SHP77 treated with DMSO at 0.1 percent for 48 hours (cell line): ENCODE data around the gene RALGAPA2.
A peak's percentile ranks its signal among the peaks of the same experiment; 100 is the strongest.

Experiments
- DNase-seq: peaks from one replicate; lab custom pipeline; 2025; lab: John Stamatoyannopoulos, UW

Gene RALGAPA2

DNA sequence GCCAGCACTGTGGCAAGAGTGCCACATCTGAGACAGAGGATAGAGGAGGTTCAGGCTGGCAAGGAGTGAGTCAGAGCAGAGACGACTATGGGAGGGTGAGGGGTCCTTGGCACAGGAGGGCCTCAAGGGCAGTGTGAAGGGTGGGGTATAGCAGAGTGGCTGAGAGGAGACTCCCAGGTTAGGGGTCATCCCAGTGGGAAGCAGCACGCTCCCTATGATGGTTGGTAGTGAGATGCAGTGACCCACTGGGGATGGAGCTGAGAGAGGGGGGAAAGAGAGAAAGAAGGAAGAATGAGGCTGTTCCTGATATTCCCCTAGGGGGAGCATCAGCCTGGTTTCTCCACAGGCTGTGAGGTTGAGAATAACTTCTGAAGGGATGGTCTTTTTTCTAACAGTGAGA is 247.2 kb downstream of the RALGAPA2 start:
- DNase-seq, result peak; percentile 40

DNA sequence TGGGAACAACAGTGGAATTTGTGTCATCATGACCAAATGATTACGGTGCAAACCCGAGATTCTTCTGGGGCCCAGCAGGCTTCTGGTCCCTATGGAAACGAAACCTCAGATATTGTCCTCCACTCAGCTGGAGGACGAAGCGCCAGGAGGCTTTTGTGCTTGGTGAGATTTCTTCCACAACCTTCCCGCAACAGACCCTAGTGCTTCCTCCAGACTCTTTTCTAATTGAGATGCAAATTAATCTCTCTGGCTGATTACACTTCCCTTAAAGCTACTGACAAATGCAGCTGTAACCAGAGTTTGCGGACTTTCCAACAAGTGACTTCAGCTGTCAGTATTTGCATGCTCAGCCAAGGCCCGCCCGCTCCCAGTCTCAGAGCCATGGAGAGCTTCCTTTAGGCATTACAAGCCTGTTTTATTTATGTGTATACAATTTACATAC is 248.5 kb downstream of the RALGAPA2 start:
- DNase-seq, result peak; percentile 16

DNA sequence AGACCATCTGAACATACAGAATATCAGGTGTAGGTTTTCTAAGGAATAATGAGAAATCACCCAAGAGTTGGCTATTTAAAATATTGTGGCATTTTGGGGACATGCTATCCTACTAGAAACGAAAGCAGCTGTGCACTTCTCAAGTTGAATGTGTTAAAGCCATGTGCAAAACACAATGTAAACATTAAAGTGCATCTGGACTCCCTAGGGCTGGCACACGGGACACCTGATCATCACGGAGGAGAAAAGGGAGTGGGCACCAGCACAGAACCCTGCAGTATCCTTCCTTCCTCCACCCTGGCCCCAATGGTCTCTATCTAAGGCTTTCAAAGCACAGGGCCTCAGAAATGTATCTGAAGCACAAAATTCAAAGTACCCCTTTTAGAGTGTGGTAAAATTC is 250.3 kb downstream of the RALGAPA2 start:
- peak; percentile 31 for DNase-seq

- no peak for DNase-seq
Observed at GRCh38 chr20:20461551-20461950, 250.9 kb downstream of the RALGAPA2 start.

DNA sequence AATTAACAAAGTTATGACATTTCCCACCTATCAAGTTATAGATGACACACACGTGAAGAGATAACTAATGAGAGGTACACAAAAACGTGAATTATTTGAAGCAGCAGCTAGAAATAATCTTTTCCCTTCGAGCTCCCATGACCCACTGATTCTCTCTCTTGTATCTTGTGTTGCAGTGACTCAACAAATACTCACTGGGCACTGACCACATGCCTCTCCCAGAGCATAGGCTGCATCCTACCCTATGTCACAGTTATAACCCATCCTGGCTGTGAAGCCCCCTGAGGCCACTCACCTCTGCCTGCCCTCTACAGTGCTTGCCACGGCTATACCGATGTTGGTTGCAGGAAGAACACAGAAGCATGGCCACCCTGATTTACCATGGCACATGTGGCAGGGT is 252.7 kb downstream of the RALGAPA2 start:
- DNase-seq, result no peak

DNA sequence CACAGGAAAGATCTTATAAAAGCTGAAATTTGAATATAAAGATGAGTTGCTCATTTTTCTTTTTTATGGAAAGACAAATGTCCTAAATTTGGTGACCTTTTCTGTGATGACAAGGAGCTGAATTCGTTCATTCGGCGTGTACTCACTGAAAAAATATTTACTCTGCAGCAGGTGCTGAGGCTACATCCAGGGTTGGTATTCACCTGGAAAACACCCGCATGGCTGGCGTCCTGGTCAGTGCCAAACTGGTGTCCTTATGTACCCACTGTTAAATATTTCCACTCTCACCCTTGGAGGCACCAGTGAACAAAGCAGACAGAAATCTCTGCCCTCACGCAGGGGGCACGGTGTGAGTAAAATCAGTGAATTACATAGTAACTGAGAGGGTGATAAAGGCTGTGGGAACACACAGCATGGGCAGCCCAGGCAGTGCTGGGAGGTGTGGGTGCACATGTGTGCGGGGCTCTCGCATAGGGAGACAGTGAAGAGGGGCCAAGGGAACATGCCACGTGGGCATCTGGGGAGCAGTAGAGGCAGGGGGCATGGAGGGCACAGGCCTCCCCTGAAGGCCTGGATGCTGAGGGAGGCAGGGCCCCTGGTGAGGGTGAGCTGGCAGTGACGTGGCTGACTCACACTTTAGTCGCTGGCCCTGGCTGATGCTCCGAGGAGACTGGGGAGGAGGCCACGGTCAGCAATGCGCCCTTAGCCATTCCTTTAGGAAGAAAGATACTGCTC is 254.9 kb downstream of the RALGAPA2 start:
- peak; percentile 93 for DNase-seq

GRCh38 chr20:20456741-20457140 is 255.7 kb downstream of the RALGAPA2 start:
- no peak for DNase-seq

DNA sequence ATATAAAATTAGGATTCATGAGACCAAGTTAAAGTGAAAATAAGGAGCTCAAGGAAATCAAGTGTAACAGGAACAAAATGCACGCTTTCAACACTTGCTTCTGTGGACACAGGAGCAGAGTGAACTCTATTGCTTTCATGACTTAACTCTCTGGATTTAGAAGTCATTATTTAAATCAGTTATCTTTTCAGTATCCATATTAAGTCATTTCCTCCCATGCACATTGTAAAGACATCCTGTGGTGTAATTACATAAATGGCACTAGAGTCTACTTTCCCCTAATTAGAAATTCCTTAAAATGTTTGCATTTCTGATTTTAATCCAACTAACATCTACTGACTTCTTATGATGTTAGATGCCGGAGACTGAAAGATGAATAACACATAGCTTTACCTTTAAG is 256.5 kb downstream of the RALGAPA2 start:
- no peak for DNase-seq

- peak; percentile 42 for DNase-seq
Observed at GRCh38 chr20:20454850-20455627, 257.4 kb downstream of the RALGAPA2 start.

DNA sequence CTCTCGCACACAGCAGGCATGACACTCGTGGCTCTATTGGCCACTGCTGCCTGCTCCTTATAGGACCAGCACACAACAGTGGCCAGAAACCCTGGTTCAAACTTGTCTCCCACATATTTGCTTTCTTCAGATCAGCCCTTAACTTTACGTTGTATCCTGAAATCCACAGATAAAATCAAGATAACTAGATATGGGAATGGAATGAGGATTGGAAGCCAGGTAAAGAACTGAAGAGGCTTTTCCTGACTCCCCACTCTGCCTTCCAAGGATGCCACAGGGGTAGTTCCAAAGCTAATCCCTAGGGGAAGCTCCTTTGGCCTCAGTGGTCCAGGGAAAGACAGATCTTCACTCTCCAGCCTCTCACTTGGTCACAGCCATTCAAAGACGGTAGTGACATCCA is 258.1 kb downstream of the RALGAPA2 start:
- DNase-seq, result no peak

DNA sequence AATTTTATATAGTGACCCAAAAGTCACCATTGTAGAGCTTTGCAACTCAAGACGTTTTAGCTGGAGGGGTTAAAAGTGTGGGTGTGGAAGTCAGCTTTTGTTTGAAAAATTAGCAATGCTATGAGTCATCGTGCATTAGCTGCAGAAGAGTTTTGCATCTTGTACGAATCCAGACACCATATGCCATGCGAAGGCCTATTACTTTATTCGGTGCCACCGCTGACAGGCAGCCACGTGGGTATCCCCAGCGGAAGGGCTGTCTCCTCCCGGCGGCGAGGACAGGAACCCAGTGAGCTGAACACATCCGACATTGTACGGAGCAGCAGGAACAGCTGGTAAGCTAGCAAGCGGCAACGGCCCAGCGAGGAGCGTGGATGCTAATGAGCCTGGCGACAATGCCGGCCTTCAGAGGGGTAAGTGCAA is 260.2 kb downstream of the RALGAPA2 start:
- DNase-seq, result peak; percentile 94

- DNase-seq, result peak; percentile 71
Observed at GRCh38 chr20:20450521-20450920, 261.9 kb downstream of the RALGAPA2 start.

GRCh38 chr20:20448881-20449280 is 263.6 kb downstream of the RALGAPA2 start:
- DNase-seq, result peak; percentile 75

DNA sequence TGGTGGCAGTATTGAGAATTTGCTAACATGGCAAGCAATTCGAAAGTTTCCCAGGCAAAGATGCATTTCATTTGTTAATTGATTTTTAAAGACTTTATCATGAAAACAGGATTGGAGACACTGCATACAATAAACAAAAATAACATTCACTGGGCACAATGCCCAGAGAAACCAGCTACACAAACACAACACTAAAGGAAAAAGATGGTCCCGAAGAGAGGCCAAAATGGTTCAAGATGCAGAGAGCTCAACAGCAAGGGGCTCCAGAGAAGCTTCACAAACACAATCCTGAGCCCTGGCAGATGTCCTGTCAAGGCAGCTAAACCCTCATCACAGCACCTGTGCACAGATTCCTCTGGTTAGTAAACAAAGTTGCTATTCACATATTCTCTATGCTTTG is 265.2 kb downstream of the RALGAPA2 start:
- DNase-seq, result peak; percentile 59

- no peak for DNase-seq
Observed at GRCh38 chr20:20446425-20447015, 265.9 kb downstream of the RALGAPA2 start.

- DNase-seq, result no peak
Observed at GRCh38 chr20:20446001-20446400, 266.4 kb downstream of the RALGAPA2 start.

DNA sequence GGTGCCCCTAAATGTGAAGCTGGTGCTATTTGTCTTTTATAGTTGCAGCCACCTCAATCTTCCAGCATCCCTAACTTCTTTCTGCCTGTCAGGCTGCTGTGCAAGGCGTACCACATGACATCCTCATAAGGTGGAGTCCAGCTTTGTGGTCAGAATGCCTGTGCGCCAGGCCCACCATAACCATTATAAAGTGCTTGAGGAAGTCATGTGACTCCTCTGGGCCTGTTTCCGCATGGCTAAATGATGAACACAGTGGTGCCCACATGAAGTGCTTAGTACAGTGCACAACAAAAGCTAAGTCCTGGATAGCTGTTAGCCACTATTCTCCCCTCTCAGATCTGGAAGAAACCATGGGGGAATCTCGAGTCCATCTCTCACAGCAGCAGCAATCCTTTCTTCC is 268.9 kb downstream of the RALGAPA2 start:
- DNase-seq, result no peak

- no peak for DNase-seq
Observed at GRCh38 chr20:20442466-20442865, 270.0 kb downstream of the RALGAPA2 start.

GRCh38 chr20:20440886-20441658 is 271.4 kb downstream of the RALGAPA2 start:
- DNase-seq, result peak; percentile 38

GRCh38 chr20:20440481-20440880 is 272.0 kb downstream of the RALGAPA2 start:
- peak; percentile 87 for DNase-seq

GRCh38 chr20:20439602-20440190 is 272.7 kb downstream of the RALGAPA2 start:
- DNase-seq, result no peak

DNA sequence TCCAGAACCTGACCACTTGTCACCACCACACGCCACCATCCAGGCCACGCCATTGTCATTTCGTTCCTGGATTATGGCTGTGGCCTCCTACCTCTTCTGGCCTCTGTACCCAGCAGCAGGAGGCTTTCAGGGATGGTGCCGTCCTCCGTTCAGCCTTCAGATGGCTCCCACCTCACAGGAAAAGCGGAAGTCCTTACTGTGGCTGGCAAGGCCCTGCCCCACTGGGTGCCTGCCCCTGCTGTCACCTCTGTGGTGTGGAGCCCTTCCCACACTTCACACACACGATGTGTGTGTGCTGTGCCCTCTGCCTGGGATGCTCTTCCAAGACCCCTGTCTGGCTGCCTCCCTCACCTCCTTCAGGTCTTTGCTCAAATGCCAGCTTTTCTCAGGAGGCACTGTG is 275.1 kb downstream of the RALGAPA2 start:
- DNase-seq, result no peak
